H9 (cell line): ENCODE measurements around the gene FBH1. TPM values are rescaled to one million over a fixed set of nuclear protein-coding genes. Genes with fewer than 3 reads are reported as not detected.

Experiments used
- DNase-seq: peaks from one replicate; pipeline ENCODE4 v3.0.0-alpha.2; 2017
- H2AFZ ChIP-seq: one replicate; pipeline ENCODE4 v1.6.1; 2013; ENCODE audit warnings: mild to moderate bottlenecking, low read length, control low read depth, moderate library complexity
- H2AK5ac ChIP-seq: 2 replicates; pipeline ENCODE4 v1.6.1; 2013; ENCODE audit warnings: low read length, control low read depth, mixed read lengths; ENCODE audit not compliant: insufficient read length
- H2BK120ac ChIP-seq: one replicate; pipeline ENCODE4 v1.6.1; 2013; ENCODE audit warnings: low read depth, mild to moderate bottlenecking, low read length, control low read depth, inconsistent platforms; ENCODE audit not compliant: poor library complexity, severe bottlenecking
- H2BK12ac ChIP-seq: 2 replicates; pipeline ENCODE4 v1.6.1; 2013; ENCODE audit warnings: low read length, control low read depth, mixed read lengths, low read depth; ENCODE audit not compliant: insufficient read length
- H2BK15ac ChIP-seq: 2 replicates; pipeline ENCODE4 v1.6.1; 2013; ENCODE audit warnings: low read depth, low read length, control low read depth
- H2BK20ac ChIP-seq: one replicate; pipeline ENCODE4 v1.6.1; 2013; ENCODE audit warnings: low read depth, mild to moderate bottlenecking, low read length, control low read depth, inconsistent platforms; ENCODE audit not compliant: poor library complexity, severe bottlenecking
- H2BK5ac ChIP-seq: 2 replicates; pipeline ENCODE4 v1.6.1; 2013; ENCODE audit warnings: low read length, control low read depth, mixed read lengths; ENCODE audit not compliant: insufficient read length
- H3K14ac ChIP-seq: 2 replicates; pipeline ENCODE4 v1.6.1; 2013; ENCODE audit warnings: low read length, control low read depth; ENCODE audit not compliant: insufficient read depth
- H3K18ac ChIP-seq: 2 replicates; pipeline ENCODE4 v1.6.1; 2013; ENCODE audit warnings: low read depth, mild to moderate bottlenecking, mixed read lengths, low read length, control low read depth; ENCODE audit not compliant: insufficient read length
- H3K23ac ChIP-seq: 2 replicates; pipeline ENCODE4 v1.6.1; 2013; ENCODE audit warnings: low read length, control low read depth, mixed read lengths, low read depth; ENCODE audit not compliant: insufficient read length
- H3K23me2 ChIP-seq: 2 replicates; pipeline ENCODE4 v1.6.1; 2013; ENCODE audit warnings: low read depth, mild to moderate bottlenecking, mixed read lengths, low read length, control low read depth; ENCODE audit not compliant: insufficient read length, poor library complexity, severe bottlenecking
- H3K27ac ChIP-seq: 2 replicates; pipeline ENCODE4 v1.5.1; 2013; ENCODE audit warnings: low read length, control low read depth, mixed read lengths, low read depth; ENCODE audit not compliant: insufficient read length
- H3K27me3 ChIP-seq: 2 replicates; pipeline ENCODE4 v1.6.1; 2013; ENCODE audit warnings: low read length, control low read depth, inconsistent platforms; ENCODE audit not compliant: insufficient read depth
- H3K4ac ChIP-seq: 2 replicates; pipeline ENCODE4 v1.6.1; 2013; ENCODE audit warnings: low read depth, mild to moderate bottlenecking, control low read depth, inconsistent platforms, low read length, moderate library complexity
- H3K4me1 ChIP-seq: 2 replicates; pipeline ENCODE4 v1.6.1; 2013; ENCODE audit warnings: low read length, control low read depth, inconsistent platforms; ENCODE audit not compliant: insufficient read depth
- H3K4me2 ChIP-seq: 2 replicates; pipeline ENCODE4 v1.6.1; 2013; ENCODE audit warnings: low read length, control low read depth, mixed read lengths; ENCODE audit not compliant: insufficient read length, insufficient read depth
- H3K56ac ChIP-seq: 2 replicates; pipeline ENCODE4 v1.6.1; 2013; ENCODE audit warnings: low read depth, mild to moderate bottlenecking, mixed read lengths, low read length, control low read depth; ENCODE audit not compliant: insufficient read length
- H3K79me1 ChIP-seq: 2 replicates; pipeline ENCODE4 v1.6.1; 2013; ENCODE audit warnings: low read depth, mild to moderate bottlenecking, moderate library complexity, low read length, control low read depth, inconsistent platforms; ENCODE audit not compliant: insufficient read depth, poor library complexity, severe bottlenecking
- H3K79me2 ChIP-seq: 2 replicates; pipeline ENCODE4 v1.6.1; 2013; ENCODE audit warnings: low read length, control low read depth, inconsistent platforms; ENCODE audit not compliant: insufficient read depth
- H3K9ac ChIP-seq: 2 replicates; pipeline ENCODE4 v1.6.1; 2013; ENCODE audit warnings: low read length, control low read depth, mixed read lengths; ENCODE audit not compliant: insufficient read length; ENCODE audit errors: extremely low read depth
- H3K9me3 ChIP-seq: one replicate; pipeline ENCODE4 v1.6.1; 2013; ENCODE audit warnings: low read depth, low read length, inconsistent platforms; ENCODE audit not compliant: control insufficient read depth
- H3T11ph ChIP-seq: one replicate; pipeline ENCODE4 v1.6.1; 2013; ENCODE audit warnings: mild to moderate bottlenecking, low read length, control low read depth, inconsistent platforms
- H4K20me1 ChIP-seq: one replicate; pipeline ENCODE4 v1.6.1; 2013; ENCODE audit not compliant: control insufficient read depth, insufficient read length, insufficient read depth
- H4K5ac ChIP-seq: 2 replicates; pipeline ENCODE4 v1.6.1; 2013; ENCODE audit warnings: low read depth, mild to moderate bottlenecking, mixed read lengths, low read length, control low read depth; ENCODE audit not compliant: insufficient read length
- H4K8ac ChIP-seq: replicated peaks from 2 replicates; pipeline ENCODE4 v1.6.1; 2013; ENCODE audit warnings: low read length, control low read depth, mixed read lengths, low read depth; ENCODE audit not compliant: insufficient read length
- H4K91ac ChIP-seq: 2 replicates; pipeline ENCODE4 v1.6.1; 2013; ENCODE audit warnings: low read depth, mild to moderate bottlenecking, moderate library complexity, mixed read lengths, low read length, control low read depth; ENCODE audit not compliant: insufficient read length
- H3K27ac Mint-ChIP-seq, 3 experiments: 2 replicates in 2 of 3; 3 replicates in 1 of 3; pipeline ENCODE4 v1.8.0; 2020 to 2021; ENCODE audit warnings: mixed read lengths in 3 of 3, mild to moderate bottlenecking in 1 of 3, moderate library complexity in 1 of 3
- H3K27me3 Mint-ChIP-seq: 2 replicates; pipeline ENCODE4 v1.8.0; 2021; ENCODE audit warnings: low read depth, mild to moderate bottlenecking, moderate library complexity, mixed read lengths
- H3K36me3 Mint-ChIP-seq, 3 experiments: 2 replicates in 2 of 3; 3 replicates in 1 of 3; pipeline ENCODE4 v1.8.0; 2020 to 2021; ENCODE audit warnings: low read depth in 3 of 3, mixed read lengths in 3 of 3; ENCODE audit not compliant: insufficient read depth in 1 of 3
- H3K4me1 Mint-ChIP-seq, 2 experiments: 2 replicates each; pipeline ENCODE4 v1.8.0; 2020; ENCODE audit warnings: mixed read lengths in 2 of 2
- H3K4me3 Mint-ChIP-seq, 2 experiments: 2 replicates in 1 of 2; 3 replicates in 1 of 2; pipeline ENCODE4 v1.8.0; 2020 to 2021; ENCODE audit warnings: mild to moderate bottlenecking in 2 of 2, mixed read lengths in 2 of 2, moderate library complexity in 1 of 2
- H3K9me3 Mint-ChIP-seq, 2 experiments: 2 replicates in 1 of 2; 3 replicates in 1 of 2; pipeline ENCODE4 v1.8.0; 2020; ENCODE audit warnings: mild to moderate bottlenecking in 2 of 2, mixed read lengths in 2 of 2, moderate library complexity in 1 of 2
- CTCF ChIP-seq: fragments of 200-600 bp; sonication (generic); conservative IDR thresholded peaks from 3 replicates; pipeline ENCODE4 v1.8.0; 2021; ENCODE audit warnings: antibody characterized with exemption, mild to moderate bottlenecking
- WGBS: extraction: QIAGEN DNeasy Blood & Tissue Kit; methylation state at CpG from one replicate; pipeline ENCODE4 v1.1.7; 2013; ENCODE audit warnings: missing lambda C conversion rate, low lambda C conversion rate, mixed read lengths; ENCODE audit not compliant: insufficient read length; ENCODE audit errors: extremely low coverage; 5-methylcytosine and 5-hydroxymethylcytosine counted together
- total RNA-seq: library from RNA; stranded (reverse); gene quantifications from 2 replicates; pipeline ENCODE4 v1.2.1, GENCODE V29; 2021

Gene FBH1
- total RNA-seq, 1 experiment from 2014 or later, result 52.2 TPM

DNA sequence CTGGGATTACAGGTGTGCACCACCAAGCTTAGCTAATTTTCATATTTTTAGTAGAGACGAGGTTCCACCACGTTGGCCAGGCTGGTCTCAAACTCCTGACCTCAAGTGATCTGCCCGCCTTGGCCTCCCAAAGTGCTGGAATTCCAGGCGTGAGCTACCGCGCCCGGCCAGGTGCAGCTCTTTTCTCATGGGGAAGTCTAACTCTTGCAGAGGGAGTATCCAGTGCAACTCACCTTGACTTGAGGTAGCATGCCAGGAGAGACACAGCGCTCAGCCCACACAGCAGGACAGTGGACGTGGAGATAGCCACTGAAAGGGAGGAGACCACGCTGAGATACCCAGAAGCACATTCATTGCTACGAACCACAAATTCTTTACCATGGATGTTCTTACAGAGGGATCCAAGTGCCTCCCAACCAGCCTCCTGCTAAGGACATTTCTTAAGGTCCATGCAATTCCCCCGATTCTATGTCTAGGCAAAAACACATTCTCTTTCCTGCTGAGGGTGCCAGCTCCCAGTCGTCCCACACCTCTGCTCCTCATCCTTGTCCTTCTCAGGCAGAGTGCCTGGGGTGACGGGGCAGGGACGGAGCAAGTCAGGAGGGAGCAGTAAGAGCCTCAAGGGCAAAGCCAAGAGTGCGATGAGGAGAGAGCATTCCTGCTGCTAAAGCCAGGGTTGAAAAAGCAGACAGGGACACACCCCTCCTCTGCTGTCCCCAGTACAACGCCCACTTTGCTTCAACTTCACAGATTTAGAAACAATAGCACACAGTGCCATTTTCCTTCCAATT lies 66.3 kb downstream of the FBH1 start:
- Histone ChIP-seq H4K20me1 (no peaks in the 10 kb centered on the region), H3K27ac (no peak overlapping the region), H2BK20ac (no peak overlapping the region), H3K14ac (no peak overlapping the region), H3K23ac (no peak overlapping the region), H4K5ac (no peak overlapping the region), H3K9ac (no peak overlapping the region), H3K27me3 (no peaks in the 10 kb centered on the region), H2AFZ (no peak overlapping the region), H3K4me1 (no peaks in the 10 kb centered on the region; the same call in 1 of the 2 replicates), H3K4ac (no peak overlapping the region), H2AK5ac (no peak overlapping the region), H2BK5ac (no peak overlapping the region), H3K18ac (no peak overlapping the region), H3K79me1 (no peaks in the 10 kb centered on the region), H3K56ac (no peak overlapping the region), H2BK12ac (no peak overlapping the region), H2BK15ac (no peak overlapping the region), H3K79me2 (no peaks in the 10 kb centered on the region), H4K91ac (no peak overlapping the region), H3T11ph (no peak overlapping the region), H3K23me2 (no peaks in the 10 kb centered on the region), H3K4me2 (no peak overlapping the region), H3K9me3 (no peaks in the 10 kb centered on the region), H2BK120ac (no peak overlapping the region), H4K8ac (no peak overlapping the region)
- H3K27me3 Mint-ChIP-seq, result no peaks in the 10 kb centered on the region; the same call in 1 of the 2 replicates
- H3K4me3 Mint-ChIP-seq, result no peak overlapping the region
- no peak for TF ChIP-seq CTCF
- H3K36me3 Mint-ChIP-seq, result no peaks in the 10 kb centered on the region
- no peak for DNase-seq
- H3K9me3 Mint-ChIP-seq, result no peaks in the 10 kb centered on the region; a peak in 1 of 5 replicates
- H3K4me1 Mint-ChIP-seq, result peaks cover 10 to 15% of the 10 kb centered on the region in 2 experiments
- peak overlapping the region in 1 of 3 experiments; percentile 35; a peak in 1 of 7 replicates for H3K27ac Mint-ChIP-seq
- WGBS, result no CpG with 5 or more reads among the region's 17 CpGs
